22Rv1 (cell line): Measurements from ENCODE around the gene ADAM12.

ENCODE experiments used
- ZFX ChIP-seq: fragments of 450-650 bp; IDR thresholded peaks from 2 replicates; pipeline ENCODE4 v1.6.1; 2017; ENCODE audit warnings: antibody characterized with exemption, borderline replicate concordance
- TF ChIP-seq, protein P1 (sequence below): fragments of 450-650 bp; IDR thresholded peaks from 2 replicates; pipeline ENCODE4 v1.5.1; 2017; ENCODE audit warnings: mild to moderate bottlenecking

DNA sequence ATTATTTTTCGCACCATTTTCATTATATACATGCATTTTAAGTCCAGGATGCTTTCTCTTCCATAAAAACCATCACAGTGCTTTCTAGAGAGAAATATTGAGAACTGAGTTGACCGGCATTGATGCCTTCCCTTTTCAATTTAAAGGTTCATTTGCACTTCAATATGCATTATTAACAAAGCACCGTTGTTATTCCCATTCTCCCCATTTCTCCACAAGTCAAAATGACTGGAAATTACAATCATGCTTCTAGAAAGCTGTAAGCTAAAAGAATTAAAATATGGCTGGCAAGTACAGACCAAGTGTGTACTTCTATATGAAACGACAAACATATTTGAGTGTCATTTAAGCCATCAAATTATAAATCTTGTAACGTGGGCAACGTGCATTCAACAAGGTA is 272.4 kb downstream of the ADAM12 start:
- TF ChIP-seq, protein P1, sequence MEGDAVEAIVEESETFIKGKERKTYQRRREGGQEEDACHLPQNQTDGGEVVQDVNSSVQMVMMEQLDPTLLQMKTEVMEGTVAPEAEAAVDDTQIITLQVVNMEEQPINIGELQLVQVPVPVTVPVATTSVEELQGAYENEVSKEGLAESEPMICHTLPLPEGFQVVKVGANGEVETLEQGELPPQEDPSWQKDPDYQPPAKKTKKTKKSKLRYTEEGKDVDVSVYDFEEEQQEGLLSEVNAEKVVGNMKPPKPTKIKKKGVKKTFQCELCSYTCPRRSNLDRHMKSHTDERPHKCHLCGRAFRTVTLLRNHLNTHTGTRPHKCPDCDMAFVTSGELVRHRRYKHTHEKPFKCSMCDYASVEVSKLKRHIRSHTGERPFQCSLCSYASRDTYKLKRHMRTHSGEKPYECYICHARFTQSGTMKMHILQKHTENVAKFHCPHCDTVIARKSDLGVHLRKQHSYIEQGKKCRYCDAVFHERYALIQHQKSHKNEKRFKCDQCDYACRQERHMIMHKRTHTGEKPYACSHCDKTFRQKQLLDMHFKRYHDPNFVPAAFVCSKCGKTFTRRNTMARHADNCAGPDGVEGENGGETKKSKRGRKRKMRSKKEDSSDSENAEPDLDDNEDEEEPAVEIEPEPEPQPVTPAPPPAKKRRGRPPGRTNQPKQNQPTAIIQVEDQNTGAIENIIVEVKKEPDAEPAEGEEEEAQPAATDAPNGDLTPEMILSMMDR: no peak
- no peak for TF ChIP-seq ZFX
